Suprapubic skin (tissue), 4 donors: ENCODE measurements around the gene THPO. TPM values are rescaled to one million over a fixed set of nuclear protein-coding genes. Genes with fewer than 3 reads are reported as not detected.

Source experiments
- DNase-seq, 2 donors: peaks; one replicate each; pipeline ENCODE4 v3.0.0-alpha.2; 2019; ENCODE audit warnings: low spot score in 2 of 2
- H3K27ac ChIP-seq: fragments of 200-600 bp; sonication (generic); one replicate; pipeline ENCODE4 v1.5.1; 2019
- H3K27me3 ChIP-seq: fragments of 200-600 bp; sonication (generic); one replicate; pipeline ENCODE4 v1.5.1; 2019
- H3K36me3 ChIP-seq: fragments of 200-600 bp; sonication (generic); one replicate; pipeline ENCODE4 v1.5.1; 2019
- H3K4me1 ChIP-seq: fragments of 200-600 bp; sonication (generic); one replicate; pipeline ENCODE4 v1.5.1; 2019
- H3K4me3 ChIP-seq: fragments of 200-600 bp; sonication (generic); one replicate; pipeline ENCODE4 v1.5.1; 2019; ENCODE audit warnings: mild to moderate bottlenecking
- H3K9me3 ChIP-seq: fragments of 200-600 bp; sonication (generic); one replicate; pipeline ENCODE4 v1.5.1; 2019
- EP300 ChIP-seq: sonication (generic); formaldehyde crosslinking; IDR thresholded peaks from one replicate; pipeline ENCODE4 v1.6.1; 2017; ENCODE audit warnings: antibody characterized with exemption
- POLR2A ChIP-seq, 2 donors: fragments of 450-650 bp; IDR thresholded peaks; one replicate each; pipeline ENCODE4 v1.6.1; 2017; ENCODE audit warnings: antibody characterized with exemption in 2 of 2, mild to moderate bottlenecking in 2 of 2, moderate library complexity in 2 of 2
- POLR2AphosphoS5 ChIP-seq, 3 donors: sonication (generic); formaldehyde crosslinking; IDR thresholded peaks; one replicate each; pipeline ENCODE4 v1.6.1; 2017; ENCODE audit warnings: antibody characterized with exemption in 3 of 3
- WGBS: methylation state at CpG from one replicate; pipeline ENCODE4 v1.1.5; 2018; 5-methylcytosine and 5-hydroxymethylcytosine counted together
- total RNA-seq, 4 donors: library from RNA; depleted of rRNA; stranded (reverse); fragments of >200 nt; gene quantifications; one replicate each; pipeline ENCODE4 v1.1.0, GENCODE V29; 2016
- TF ChIP-seq, protein P1 (sequence below), 2 donors: fragments of 200-600 bp in 1 of 2; fragments of 450-650 bp in 1 of 2; sonication (generic) in 1 of 2; IDR thresholded peaks; one replicate each; pipeline ENCODE4 v1.5.1; 2016 to 2019; ENCODE audit warnings: antibody characterized with exemption in 2 of 2, mild to moderate bottlenecking in 1 of 2, moderate library complexity in 1 of 2

Gene THPO
- under 1 TPM in 1 of 4 donors, not detected in 3; 0.93 TPM for total RNA-seq

DNA sequence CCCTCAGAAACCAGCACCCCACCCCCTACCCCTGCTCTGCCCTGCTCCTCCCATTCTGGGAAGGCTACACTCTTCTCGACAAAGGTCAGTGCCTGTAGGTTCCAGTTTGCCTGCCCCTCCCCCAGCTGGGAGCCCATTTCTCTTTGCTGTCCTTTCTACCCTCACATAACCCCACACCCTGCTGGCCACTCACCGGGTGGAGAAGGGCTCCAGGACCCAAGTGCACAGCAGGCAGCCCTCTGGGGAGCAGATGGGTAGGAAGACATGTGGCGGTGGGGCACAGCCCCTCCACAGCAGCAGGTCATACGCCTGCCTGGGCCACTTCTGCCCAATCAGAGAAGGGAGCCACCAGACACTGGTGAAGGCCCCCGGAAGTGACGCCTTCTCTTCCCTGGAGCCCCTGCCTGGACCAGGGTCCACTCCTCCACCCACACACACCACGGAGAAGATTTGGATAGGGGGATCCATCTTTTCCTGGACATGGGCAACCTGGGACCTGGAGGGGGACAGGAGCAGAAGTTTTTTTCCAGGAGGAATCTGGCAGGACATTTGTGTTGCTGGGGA lies at the start of gene THPO:
Gene THPO (minus strand): TSS at position 326 of the 564 bp plus-strand sequence. CDS start 1,948 bp downstream, outside the sequence.
- WGBS: 77% methylated on average over 5 of the region's 7 CpGs
- TF ChIP-seq, protein P1, sequence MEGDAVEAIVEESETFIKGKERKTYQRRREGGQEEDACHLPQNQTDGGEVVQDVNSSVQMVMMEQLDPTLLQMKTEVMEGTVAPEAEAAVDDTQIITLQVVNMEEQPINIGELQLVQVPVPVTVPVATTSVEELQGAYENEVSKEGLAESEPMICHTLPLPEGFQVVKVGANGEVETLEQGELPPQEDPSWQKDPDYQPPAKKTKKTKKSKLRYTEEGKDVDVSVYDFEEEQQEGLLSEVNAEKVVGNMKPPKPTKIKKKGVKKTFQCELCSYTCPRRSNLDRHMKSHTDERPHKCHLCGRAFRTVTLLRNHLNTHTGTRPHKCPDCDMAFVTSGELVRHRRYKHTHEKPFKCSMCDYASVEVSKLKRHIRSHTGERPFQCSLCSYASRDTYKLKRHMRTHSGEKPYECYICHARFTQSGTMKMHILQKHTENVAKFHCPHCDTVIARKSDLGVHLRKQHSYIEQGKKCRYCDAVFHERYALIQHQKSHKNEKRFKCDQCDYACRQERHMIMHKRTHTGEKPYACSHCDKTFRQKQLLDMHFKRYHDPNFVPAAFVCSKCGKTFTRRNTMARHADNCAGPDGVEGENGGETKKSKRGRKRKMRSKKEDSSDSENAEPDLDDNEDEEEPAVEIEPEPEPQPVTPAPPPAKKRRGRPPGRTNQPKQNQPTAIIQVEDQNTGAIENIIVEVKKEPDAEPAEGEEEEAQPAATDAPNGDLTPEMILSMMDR (IDR thresholded peaks at IDR 0.05): no peak
- TF ChIP-seq POLR2A (IDR thresholded peaks at IDR 0.05): no peak
- no peak for TF ChIP-seq EP300
- TF ChIP-seq POLR2AphosphoS5 (IDR thresholded peaks at IDR 0.05): no peak
- peak within 1 kb of the TSS; percentile 77 for H3K27ac ChIP-seq

DNA sequence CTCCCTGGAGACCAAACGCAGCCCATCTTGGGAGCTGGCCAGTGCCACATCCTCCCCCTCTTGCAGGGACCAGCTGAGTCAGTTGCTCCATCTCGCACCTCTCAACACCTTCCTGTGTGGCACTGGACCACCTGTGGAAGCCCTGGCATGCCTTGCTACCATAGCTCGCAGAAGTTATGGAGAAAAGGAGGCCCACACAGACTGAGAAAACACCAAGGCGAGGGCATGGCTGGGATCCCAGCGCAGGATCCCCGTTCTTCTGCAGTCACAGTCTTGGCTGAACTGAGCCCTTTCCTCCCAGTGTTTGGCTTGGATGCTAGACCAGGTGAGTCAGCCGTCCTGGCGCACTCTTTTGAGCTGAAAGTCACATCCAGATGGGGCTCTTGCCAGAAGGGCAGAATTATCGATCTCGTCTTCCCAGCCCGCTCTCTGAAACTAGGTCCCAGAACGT lies 48.7 kb upstream of the THPO start:
- no peak for DNase-seq
- TF ChIP-seq POLR2A (IDR thresholded peaks at IDR 0.05) (no peak), EP300 (no peak)
- TF ChIP-seq, protein P1 (IDR thresholded peaks at IDR 0.05): no peak
- H3K9me3 ChIP-seq: no peaks in the 10 kb centered on the region
- no peak overlapping the region for H3K4me3 ChIP-seq
- no peaks in the 10 kb centered on the region for H3K36me3 ChIP-seq
- H3K4me1 ChIP-seq: peaks cover 20% of the 10 kb centered on the region
- WGBS: 49% methylated on average over 8 of the region's 12 CpGs
- no peaks in the 10 kb centered on the region for H3K27me3 ChIP-seq
- H3K27ac ChIP-seq: no peak overlapping the region

More for the DNA sequence above, at the start of gene THPO:
- DNase-seq: peak in 1 of 2 donors; percentile 73
- no peaks in the 10 kb centered on the region for H3K9me3 ChIP-seq
- peaks cover 33% of the 10 kb centered on the region for H3K27me3 ChIP-seq
- no peaks in the 10 kb centered on the region for H3K36me3 ChIP-seq
- no peak within 1 kb of the TSS for H3K4me3 ChIP-seq
- peaks cover 31% of the 10 kb centered on the region for H3K4me1 ChIP-seq

DNA sequence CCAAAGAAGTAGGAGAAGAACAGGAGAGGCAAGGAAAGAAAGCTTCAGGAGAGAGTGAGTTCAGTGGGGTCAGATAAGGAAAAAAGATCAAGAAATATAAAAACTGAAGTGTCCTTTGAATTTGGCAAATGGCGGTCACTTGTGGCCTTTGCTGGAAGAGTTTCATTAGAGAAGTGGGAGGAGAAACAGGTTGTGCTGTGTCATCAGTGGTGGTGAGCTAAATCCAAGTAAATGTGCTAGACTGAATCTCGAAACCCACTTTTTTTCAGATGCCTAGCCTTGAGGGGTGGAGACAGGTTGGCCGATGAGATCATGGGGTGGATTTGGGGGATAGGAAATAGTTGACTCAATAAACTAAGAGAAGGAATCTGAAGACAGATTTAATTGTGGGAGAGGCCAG lies 45.6 kb upstream of the THPO start:
- Histone ChIP-seq H3K36me3 (no peaks in the 10 kb centered on the region), H3K4me1 (peaks cover 12% of the 10 kb centered on the region), H3K27ac (no peak overlapping the region), H3K9me3 (no peaks in the 10 kb centered on the region), H3K27me3 (no peaks in the 10 kb centered on the region), H3K4me3 (no peak overlapping the region)
- no peak for DNase-seq
- WGBS: 85% methylated on average over 3 of the region's 3 CpGs
- no peak for TF ChIP-seq POLR2AphosphoS5 (IDR thresholded peaks at IDR 0.05)
- no peak for TF ChIP-seq EP300
- no peak for TF ChIP-seq POLR2A (IDR thresholded peaks at IDR 0.05)
- TF ChIP-seq, protein P1 (IDR thresholded peaks at IDR 0.05): no peak

- Histone ChIP-seq H3K36me3 (no peaks in the 10 kb centered on the region), H3K4me1 (no peaks in the 10 kb centered on the region), H3K9me3 (no peaks in the 10 kb centered on the region), H3K4me3 (no peak overlapping the region), H3K27me3 (no peaks in the 10 kb centered on the region), H3K27ac (no peak overlapping the region)
- TF ChIP-seq EP300 (no peak), POLR2AphosphoS5 (IDR thresholded peaks at IDR 0.05) (no peak), POLR2A (IDR thresholded peaks at IDR 0.05) (no peak)
- DNase-seq: no peak
- WGBS: 80% methylated on average over 5 of the region's 5 CpGs
Measured at GRCh38 chr3:184419171-184419570, 41.2 kb upstream of the THPO start.

DNA sequence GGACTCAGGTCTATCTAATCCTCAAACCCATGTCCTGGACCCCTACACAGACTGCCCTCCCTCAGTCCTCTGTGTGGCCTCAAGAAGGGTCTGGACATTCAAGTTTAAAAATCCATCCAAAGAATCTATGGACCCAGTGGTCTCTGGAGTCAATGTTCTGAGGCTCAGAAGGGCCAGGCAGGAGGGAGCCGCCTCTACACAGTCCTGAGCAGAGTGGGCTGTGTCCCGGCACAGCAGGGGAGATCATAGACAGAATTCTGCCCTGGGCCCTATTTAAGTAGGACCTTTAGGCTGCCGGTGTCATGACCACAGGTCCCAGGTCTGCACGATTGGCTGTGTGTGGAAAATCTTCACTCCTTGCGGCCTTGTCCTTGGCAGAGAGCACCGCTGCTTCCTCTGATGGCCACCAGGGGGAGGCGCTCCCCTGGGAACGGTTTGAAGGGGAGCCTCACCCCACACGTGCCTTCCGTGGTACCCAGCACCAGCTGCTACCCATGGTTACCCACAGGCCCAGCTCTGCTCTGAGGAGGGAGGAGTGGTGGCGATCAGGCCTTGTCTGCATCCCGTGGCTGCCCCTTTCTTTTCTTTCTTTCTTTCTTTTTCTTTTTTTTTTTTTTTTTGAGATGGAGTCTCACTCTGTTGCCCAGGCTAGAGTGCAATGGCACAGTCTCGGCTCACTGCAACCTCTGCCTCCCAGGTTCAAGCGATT lies 39.8 kb upstream of the THPO start:
- Histone ChIP-seq H3K36me3 (no peaks in the 10 kb centered on the region), H3K4me3 (no peak overlapping the region), H3K27ac (no peak overlapping the region), H3K27me3 (no peaks in the 10 kb centered on the region), H3K4me1 (no peaks in the 10 kb centered on the region), H3K9me3 (no peaks in the 10 kb centered on the region)
- peak; percentile 85 for DNase-seq
- no peak for TF ChIP-seq POLR2A (IDR thresholded peaks at IDR 0.05)
- TF ChIP-seq, protein P1 (IDR thresholded peaks at IDR 0.05): peak; percentile 89 to 92
- TF ChIP-seq POLR2AphosphoS5 (IDR thresholded peaks at IDR 0.05): no peak
- no peak for TF ChIP-seq EP300
- 34% methylated on average over 10 of the region's 14 CpGs for WGBS
